ENCODE results near the gene GJA3. TPM values are rescaled to one million over a fixed set of nuclear protein-coding genes. Genes with fewer than 3 reads are reported as not detected.

GJA3 gene
- total and polyA plus RNA-seq, 2 donors (not counting 3 experiments of a cell fraction or from before 2014, with no cell fraction given) = not detected

GRCh38 chr13:20175406-20175794, 14.5 kb upstream of the GJA3 start:
- POLR2A ChIA-PET = no interaction called here
- H2AFZ ChIP-seq (ENCODE audit: low read depth, low read length) = no peak overlapping the region
- dilution Hi-C loops (cut with MboI; ENCODE audit: extremely low pct_ligation_motif_present, low sequenced_read_pairs) = no loop called here
- no TSS peak for BruUV-seq (replicated peaks)
- no peak overlapping the region for H3K27ac ChIP-seq (ENCODE audit: insufficient read depth, low read depth, low read length)
- no peak overlapping the region for H3K4me3 ChIP-seq (replicated peaks in 1 of 3; ENCODE audit: insufficient read depth in 1 of 3, low read depth in 1 of 3, low read length in 3 of 3)
- peaks cover 25 to 54% of the 10 kb centered on the region in 2 experiments for H3K27me3 ChIP-seq (ENCODE audit: control insufficient read depth in 2 of 2, insufficient read depth in 2 of 2, low read length in 2 of 2)
- CTCF ChIA-PET = interaction anchor here (1.3 kb wide), 1 partner anchor 22 kb away, joined by 8 read pairs; no protein-coding TSS in a partner anchor
- peaks cover 2% of the 10 kb centered on the region for H3K4me1 ChIP-seq (ENCODE audit: control insufficient read depth, extremely low read depth, insufficient read depth, low read length)
- no peaks in the 10 kb centered on the region for H3K36me3 ChIP-seq (ENCODE audit: control insufficient read depth in 2 of 2, extremely low read depth in 1 of 2, insufficient read depth in 2 of 2, low read length in 2 of 2)
- no peaks in the 10 kb centered on the region for H3K9me1 ChIP-seq (replicated peaks; ENCODE audit: control insufficient read depth, extremely low read depth, insufficient read depth, low read length)
- FAIRE-seq = no peak
- no peaks in the 10 kb centered on the region for H3K79me2 ChIP-seq (ENCODE audit: control insufficient read depth, insufficient read depth, low read length)
- TF ChIP-seq POLR2A (IDR thresholded peaks at IDR 0.05; ENCODE audit: low read depth, low read length) = no peak
- peak; percentile 43 for TF ChIP-seq EZH2 (IDR thresholded peaks at IDR 0.05; ENCODE audit: borderline replicate concordance, low read depth, low read length, severe bottlenecking)
- TF ChIP-seq FOS (IDR thresholded peaks at IDR 0.05; ENCODE audit: borderline replicate concordance, insufficient read depth, low read length) = no peak
- no peak for TF ChIP-seq MYC (IDR thresholded peaks at IDR 0.05; ENCODE audit: low read depth, low read length)
- no peaks in the 10 kb centered on the region for H3K9me3 ChIP-seq (replicated peaks; ENCODE audit: control insufficient read depth, insufficient read depth, low read length)
- no peak for DNase-seq (ENCODE audit: low read depth, low spot score)
- H3K9ac ChIP-seq (replicated peaks; ENCODE audit: extremely low read depth, insufficient read depth, low read length) = no peak overlapping the region
- intact Hi-C loops (cut with micrococcal nuclease) = no loop called here
- no peak overlapping the region for H3K4me2 ChIP-seq (ENCODE audit: insufficient read depth, low read length)
- no peaks in the 10 kb centered on the region for H4K20me1 ChIP-seq (replicated peaks; ENCODE audit: control insufficient read depth, extremely low read depth, insufficient read depth, low read length)

GRCh38 chr13:20174656-20175405, 14.0 kb upstream of the GJA3 start:
- peak; percentile 69 for FAIRE-seq
- Histone ChIP-seq H3K9ac (replicated peaks; ENCODE audit: extremely low read depth, insufficient read depth, low read length) (no peak overlapping the region), H3K27ac (ENCODE audit: insufficient read depth, low read depth, low read length) (no peak overlapping the region), H3K9me1 (replicated peaks; ENCODE audit: control insufficient read depth, extremely low read depth, insufficient read depth, low read length) (no peaks in the 10 kb centered on the region), H3K4me1 (ENCODE audit: control insufficient read depth, extremely low read depth, insufficient read depth, low read length) (peaks cover 2% of the 10 kb centered on the region), H3K27me3 (ENCODE audit: control insufficient read depth in 2 of 2, insufficient read depth in 2 of 2, low read length in 2 of 2) (peaks cover 27 to 58% of the 10 kb centered on the region in 2 experiments), H2AFZ (ENCODE audit: low read depth, low read length) (peak overlapping the region; percentile 53), H3K79me2 (ENCODE audit: control insufficient read depth, insufficient read depth, low read length) (no peaks in the 10 kb centered on the region), H4K20me1 (replicated peaks; ENCODE audit: control insufficient read depth, extremely low read depth, insufficient read depth, low read length) (no peaks in the 10 kb centered on the region), H3K36me3 (ENCODE audit: control insufficient read depth in 2 of 2, extremely low read depth in 1 of 2, insufficient read depth in 2 of 2, low read length in 2 of 2) (no peaks in the 10 kb centered on the region), H3K9me3 (replicated peaks; ENCODE audit: control insufficient read depth, insufficient read depth, low read length) (no peaks in the 10 kb centered on the region), H3K4me3 (replicated peaks in 1 of 3; ENCODE audit: insufficient read depth in 1 of 3, low read depth in 1 of 3, low read length in 3 of 3) (no peak overlapping the region), H3K4me2 (ENCODE audit: insufficient read depth, low read length) (peak overlapping the region; percentile 15)
- CTCF ChIA-PET = interaction anchor here (1.3 kb wide), 1 partner anchor 22 kb away, joined by 8 read pairs; no protein-coding TSS in a partner anchor
- dilution Hi-C loops (cut with MboI; ENCODE audit: extremely low pct_ligation_motif_present, low sequenced_read_pairs) = no loop called here
- intact Hi-C loops (cut with micrococcal nuclease) = no loop called here
- peak; percentile 73 for DNase-seq (ENCODE audit: low read depth, low spot score)
- TF ChIP-seq POLR2A (IDR thresholded peaks at IDR 0.05; ENCODE audit: low read depth, low read length) (no peak), POLR2AphosphoS5 (IDR thresholded peaks at IDR 0.05; ENCODE audit: insufficient read depth, low read depth, low read length) (no peak), EZH2 (IDR thresholded peaks at IDR 0.05; ENCODE audit: borderline replicate concordance, low read depth, low read length, severe bottlenecking) (no peak), JUN (IDR thresholded peaks at IDR 0.05; ENCODE audit: borderline replicate concordance, insufficient read depth, insufficient read length, low read depth) (peak; percentile 36), GATA2 (IDR thresholded peaks at IDR 0.05; ENCODE audit: insufficient read depth, insufficient read length, low read depth, low read length) (no peak), CTCF (IDR thresholded peaks at IDR 0.05; ENCODE audit: extremely low read depth in 1 of 2, insufficient read depth in 1 of 2, low read depth in 1 of 2, low read length in 2 of 2) (no peak), FOS (IDR thresholded peaks at IDR 0.05; ENCODE audit: borderline replicate concordance, insufficient read depth, low read length) (peak; percentile 87), MAX (IDR thresholded peaks at IDR 0.05; ENCODE audit: insufficient read depth, insufficient read length) (no peak)
- POLR2A ChIA-PET = no interaction called here
- no TSS peak for BruUV-seq (replicated peaks)

Measured in endothelial cell of umbilical vein (primary cell).